GM19397 (cell line): ENCODE results near the gene ADAMTSL2.

Experiments used
- ATAC-seq: cut with Tn5 transposase; IDR thresholded peaks from one replicate; pipeline ENCODE4 v1.9.1; 2021; ENCODE audit warnings: mild to moderate bottlenecking, moderate library complexity; ENCODE audit not compliant: unreplicated experiment

The ADAMTSL2 gene

DNA sequence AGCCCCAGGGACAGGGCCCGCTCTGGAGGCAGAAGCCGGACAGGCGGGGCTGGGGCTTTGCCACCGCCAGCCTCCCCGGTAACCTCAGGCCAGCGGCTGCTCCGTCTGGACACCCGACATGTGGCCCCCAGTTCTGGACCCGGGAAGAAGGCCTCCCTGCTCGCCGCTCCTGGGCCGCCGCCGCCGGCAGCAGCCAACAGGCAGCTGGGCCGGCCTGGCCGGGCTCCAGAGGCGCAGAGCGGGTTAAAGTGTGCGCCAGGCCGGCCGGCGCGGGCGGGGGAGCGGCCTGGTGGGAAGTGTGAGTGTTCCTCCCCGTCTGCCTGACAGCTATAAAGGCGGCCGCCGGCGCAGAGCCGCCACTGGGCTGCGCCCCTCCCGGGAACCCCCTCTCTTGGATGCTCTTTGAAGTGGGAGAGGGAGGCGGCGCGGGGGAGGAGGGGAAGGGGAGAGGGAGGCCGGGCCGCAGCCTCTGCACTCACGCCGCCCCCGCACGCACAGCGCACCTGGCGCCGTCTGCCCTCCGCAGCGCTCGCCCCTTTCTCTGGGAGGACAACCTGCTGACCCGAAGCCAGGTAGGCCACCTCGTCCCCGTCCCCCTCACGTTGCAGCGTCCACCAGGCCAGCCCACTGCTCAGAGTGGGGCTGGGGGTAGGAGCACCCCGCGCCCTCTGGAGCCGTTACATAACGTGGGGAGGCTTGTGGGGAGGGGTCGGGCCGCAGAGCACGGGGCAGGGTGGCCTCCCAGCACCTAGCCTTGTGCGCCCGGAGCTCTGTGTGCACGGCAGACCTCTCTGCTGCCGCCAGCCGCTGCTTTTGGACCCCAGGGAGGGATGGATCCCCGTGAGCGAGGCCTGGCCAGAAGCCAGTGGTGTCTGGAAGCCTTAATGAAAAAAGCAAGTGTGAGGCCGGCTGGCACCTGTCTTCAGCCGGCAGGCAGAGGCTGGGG lies at the start of gene ADAMTSL2:
Gene ADAMTSL2, plus strand, starts transcription at position 359 of the 946 bp plus-strand sequence. CDS start 2,009 bp downstream, outside the sequence.
- ATAC-seq: no peak

DNA sequence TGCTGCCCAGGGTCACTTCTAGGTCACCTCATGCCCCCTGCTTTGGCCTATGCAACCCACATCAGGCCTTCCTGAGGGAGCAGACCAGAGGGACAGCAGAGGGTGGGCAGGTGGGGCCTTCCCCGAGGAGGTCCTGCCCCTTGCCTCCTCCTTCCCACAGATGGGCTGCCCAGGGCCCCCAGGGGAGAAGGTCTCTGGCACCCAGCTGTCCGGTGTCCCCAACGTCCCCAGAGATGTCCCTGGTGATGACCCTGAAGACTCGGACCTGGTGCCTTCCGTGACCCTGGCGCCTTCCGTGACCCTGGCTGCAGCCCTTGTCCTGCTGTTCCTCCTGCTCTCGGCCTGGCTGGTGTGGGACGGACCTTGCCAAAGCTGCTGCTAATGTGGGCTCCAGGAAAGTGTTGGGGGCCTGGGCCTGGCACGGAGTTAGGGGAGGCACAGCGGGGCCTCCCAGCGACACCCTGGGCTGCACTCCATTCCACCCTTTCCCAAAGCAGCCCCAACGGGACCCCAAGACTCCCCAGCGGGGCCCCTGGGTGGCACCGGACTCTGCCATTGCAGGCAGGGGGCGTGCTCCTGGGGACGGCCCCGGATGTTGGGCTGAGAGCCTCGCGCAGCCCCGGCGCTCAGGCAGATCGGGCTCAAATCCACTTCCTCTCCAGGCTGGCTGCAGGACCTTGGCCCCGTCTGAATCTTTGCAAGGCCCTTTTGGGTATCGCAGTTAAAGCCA lies 48.8 kb upstream of the ADAMTSL2 start:
- ATAC-seq: no peak

DNA sequence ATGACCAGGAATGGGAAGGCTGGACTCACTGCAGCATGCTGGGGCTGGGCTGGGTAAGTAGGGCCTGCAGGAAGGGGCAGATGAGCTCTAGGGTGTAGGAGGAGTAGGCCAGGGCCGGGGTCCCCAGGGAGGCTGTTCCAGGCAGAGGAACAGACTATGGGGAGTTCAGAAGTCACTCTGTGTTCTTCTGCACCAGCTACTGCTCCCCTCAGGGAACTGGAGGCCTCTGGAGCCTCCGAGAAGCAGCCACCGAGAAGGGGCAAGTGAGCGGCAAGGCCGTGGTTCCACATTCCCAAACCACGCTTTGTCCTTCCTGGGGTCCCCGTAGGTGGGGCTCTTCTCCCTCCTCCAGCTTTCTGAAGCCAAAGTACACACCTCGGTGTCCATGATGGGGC lies 47.2 kb upstream of the ADAMTSL2 start:
- ATAC-seq: no peak

DNA sequence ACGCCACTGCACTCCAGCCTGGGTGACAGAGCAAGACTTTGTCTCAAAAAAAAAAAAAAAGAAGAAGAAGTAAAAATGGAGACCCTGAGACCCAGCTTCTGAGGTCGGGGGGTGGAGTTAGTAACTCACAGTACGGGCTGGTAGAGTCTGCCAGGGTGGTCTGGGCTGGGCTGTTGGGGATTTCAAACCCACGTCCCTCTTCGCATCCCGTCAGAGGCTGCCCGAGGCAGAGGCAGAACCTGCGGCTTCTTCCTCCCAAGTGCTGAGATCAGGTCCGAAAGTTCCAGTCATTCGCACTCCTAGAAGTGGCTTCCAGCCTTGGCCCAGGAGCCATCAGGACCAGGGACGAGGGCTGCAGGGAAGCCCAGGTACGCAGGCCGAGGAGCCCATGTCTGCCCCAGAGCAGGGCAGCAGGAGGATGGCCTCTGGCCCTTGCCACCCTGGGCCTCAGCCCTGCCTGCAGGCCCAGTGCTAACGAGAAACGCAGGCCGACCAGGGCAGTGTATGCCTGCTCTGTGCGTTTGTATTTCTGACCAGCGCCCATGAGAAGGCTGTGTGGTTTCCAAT lies 45.7 kb upstream of the ADAMTSL2 start:
- ATAC-seq: no peak

DNA sequence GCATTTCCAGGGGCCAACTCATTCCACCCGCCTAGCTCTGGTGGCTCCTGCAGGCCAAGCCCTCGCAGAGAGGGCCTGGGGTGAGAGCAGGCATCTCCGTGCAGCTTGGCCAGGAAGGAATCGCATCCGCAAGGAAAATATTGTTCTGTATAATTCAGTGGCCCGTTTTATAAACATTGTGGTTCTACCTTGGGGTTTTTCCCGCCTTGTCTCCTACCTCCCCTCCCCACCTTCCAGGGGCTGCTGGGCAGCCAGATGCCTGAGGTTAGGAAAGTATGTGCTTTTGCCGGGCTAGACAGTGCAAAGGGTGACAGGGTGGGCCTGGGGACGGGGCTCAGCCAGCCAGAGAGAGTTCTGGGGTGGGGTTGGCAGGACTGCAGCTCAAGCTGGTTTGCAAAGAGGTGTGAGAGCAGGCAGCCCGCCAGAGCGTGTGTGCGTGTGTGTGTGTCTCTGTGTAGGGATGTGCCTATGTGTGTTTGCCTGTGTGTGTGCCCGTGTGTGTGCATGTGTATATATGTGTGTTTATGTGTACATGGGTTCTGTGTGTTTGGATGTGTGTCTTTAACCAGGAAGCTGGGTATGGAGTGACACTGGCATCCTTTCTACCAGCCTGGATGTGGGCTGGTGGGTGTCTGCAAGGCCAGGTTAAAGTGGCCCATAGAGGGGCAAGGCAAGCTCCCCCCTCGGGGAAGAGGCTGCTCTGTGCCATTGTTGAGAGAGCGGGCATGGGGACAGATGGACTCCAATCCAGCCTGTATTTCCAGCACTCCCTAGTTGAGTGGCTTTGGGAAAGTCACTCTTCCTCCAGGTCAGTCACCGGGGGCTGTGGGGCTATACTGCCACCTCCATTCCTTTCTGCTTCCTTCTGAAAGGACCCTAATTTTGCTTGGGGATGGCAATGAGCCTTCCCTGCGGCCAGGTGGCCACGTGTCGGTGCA lies 45.0 kb upstream of the ADAMTSL2 start:
- no peak for ATAC-seq

DNA sequence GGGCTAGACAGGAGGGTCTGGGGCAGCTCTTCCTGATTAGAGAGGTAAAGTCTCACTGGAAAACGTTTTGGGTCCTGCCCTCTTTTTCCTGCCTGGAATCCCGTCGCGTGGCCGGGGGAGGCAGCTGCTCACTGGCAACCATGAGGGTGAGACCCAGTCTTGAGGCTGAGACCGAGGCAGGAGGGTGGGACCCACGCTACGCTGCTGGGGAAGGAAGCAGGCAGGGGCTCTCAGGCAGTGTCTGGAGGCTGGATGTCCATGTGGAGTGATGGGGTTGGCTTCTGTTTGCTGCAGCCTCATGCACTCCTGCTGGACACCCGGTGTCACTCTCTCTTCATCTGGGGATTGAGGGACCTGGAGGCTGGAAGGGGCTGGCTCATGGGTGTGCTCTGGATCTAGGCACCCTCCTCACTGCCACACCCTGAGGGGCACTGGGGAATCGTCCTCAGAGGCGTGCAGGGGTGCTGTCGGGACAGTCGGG lies 44.3 kb upstream of the ADAMTSL2 start:
- ATAC-seq: no peak

DNA sequence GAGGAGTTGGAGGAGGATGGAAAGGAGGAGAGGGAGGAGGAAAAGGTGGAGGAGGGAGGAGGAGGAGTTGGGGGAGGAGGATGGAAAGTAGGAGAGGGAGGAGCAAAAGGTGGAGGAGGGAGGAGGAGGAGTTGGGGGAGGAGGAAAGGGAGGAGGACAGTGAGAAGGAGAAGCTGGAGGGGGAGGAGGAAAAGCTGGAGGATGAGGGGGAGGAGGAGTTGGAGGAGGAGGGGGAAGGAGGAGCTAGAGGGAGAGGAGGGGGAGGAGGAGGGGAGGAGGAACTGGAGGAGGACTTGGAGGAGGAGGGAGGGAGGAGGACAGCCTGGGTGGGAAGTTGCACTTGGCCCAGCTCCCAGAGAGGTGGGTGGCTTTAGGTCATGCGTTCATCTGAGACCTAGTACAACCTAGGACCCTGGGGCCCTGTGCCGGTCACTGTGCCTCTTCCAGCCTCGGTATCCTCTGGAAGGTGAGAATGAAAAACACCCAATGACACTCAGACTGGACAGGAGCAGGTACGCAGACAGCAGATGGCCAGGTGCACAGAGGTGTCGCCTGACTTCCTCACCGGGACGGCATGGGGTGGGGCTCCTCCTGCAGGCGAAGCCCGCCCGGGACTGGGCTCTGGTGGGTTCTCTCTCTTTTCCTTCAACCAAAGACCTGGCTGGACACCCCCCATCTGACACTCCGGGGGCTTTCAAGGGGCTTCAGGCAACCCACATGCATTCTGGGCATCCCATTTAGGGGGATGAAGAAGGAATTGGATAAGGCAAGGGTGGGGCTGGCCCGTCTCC lies 43.4 kb upstream of the ADAMTSL2 start:
- no peak for ATAC-seq

DNA sequence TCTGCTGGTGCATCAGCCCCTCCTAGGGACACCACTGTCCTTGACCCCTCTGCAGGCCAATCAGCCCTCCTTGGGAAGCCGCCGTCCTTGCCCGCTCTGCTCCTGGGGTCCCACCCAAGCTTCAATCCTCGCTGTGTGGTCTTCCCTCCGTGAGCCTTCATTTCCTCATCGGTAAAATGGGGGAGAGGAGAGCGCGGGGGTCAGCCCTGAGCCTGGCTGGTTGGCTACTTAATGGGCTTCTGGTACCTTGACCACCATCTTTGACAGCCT lies 42.9 kb upstream of the ADAMTSL2 start:
- no peak for ATAC-seq

DNA sequence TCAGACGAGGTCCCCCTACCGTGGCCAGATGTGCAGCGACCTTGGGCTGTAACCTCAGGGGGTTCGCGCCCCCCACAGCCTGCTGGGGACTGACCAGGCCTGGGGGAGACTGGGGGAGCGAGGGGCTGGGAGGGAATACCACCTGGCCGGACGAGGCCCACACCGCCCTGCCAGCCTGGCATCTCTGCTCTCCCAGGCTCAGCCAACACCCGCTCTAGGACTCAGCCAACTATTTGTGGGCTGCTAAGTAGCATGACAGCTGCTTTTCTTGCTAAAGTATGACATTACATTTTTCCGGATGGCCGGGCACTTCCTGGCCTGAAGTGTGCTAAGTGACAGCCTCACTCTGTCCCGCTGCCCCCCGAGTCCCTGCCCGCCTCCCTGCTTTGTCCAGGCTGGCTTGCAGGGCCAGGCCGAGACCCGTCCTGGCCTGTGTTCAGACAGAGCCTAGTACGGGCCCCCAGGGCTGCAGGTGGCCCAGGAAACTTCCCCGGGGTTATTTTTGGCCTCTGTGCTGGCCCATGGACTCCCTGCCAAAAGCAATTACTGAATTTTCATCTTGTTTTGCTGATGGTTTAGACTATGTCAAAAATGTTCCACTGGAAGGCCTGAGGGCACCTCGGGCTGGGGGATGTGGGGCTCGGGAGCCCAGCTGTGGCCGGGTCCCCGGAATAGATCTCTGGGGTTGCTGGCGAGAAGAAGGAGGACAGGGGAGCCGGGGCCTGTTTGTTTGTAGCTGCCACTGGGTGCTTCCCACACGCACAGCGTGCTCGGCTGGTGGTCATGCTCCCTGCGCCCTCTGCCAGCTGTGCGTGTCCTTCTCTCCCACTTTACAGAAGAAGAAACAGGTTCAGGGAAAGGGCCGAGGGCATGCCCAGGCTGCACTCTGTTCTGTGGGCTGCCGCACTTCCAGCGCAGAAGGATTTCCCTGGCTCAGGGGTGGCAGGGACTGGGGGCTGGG lies 42.2 kb upstream of the ADAMTSL2 start:
- ATAC-seq: no peak

DNA sequence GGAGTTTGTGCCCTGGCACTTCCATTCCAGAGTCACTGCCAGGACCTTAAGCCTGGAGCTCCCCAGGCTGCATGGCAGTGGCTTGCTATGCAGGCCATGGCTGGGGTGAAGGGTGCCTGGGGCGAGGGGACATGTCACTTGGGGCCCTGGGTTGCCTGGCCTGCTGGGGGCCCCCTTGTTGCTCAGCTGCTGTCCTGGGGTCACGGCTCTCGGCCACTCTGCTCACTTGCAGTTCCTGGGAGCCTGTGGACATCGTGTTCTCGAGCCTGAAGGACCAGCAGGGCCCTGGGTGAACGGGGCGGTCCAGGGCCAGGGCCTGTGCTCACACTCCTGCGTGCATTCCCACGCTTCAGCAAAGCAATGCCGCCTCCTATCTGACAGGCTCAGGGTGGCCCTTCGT lies 41.1 kb upstream of the ADAMTSL2 start:
- no peak for ATAC-seq

DNA sequence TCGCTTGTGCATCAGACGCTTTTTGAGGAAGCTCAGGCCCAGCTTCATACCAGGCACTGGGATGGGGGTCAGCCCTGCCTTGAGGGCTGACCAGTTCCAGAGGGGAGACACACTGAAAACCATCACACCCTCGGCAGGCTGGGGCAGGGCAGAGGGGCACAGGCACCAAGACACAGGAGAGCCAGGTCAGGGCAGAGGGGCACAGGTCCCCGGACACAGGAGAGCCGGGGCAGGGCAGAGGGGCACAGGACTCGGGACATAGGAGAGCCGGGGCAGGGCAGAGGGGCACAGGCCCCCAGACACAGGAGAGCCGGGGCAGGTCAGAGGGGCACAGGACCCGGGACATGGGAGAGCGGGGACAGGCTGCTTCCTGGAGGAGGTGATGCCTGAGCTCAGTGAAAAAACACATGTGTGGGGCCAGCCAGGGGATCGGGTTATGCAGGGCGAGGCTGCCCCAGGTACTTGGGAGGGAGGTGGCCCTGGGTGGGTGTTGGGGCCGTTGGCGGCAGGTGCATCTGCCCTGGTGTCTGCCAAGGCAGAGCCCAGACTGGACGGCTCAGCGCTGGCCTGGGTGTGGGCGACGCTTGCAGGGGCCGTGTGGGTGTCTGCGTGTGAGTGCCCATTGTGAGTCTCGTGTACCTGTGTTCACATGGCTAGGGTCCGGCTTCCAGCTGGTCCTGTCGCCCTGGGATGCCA lies 40.5 kb upstream of the ADAMTSL2 start:
- ATAC-seq: no peak

DNA sequence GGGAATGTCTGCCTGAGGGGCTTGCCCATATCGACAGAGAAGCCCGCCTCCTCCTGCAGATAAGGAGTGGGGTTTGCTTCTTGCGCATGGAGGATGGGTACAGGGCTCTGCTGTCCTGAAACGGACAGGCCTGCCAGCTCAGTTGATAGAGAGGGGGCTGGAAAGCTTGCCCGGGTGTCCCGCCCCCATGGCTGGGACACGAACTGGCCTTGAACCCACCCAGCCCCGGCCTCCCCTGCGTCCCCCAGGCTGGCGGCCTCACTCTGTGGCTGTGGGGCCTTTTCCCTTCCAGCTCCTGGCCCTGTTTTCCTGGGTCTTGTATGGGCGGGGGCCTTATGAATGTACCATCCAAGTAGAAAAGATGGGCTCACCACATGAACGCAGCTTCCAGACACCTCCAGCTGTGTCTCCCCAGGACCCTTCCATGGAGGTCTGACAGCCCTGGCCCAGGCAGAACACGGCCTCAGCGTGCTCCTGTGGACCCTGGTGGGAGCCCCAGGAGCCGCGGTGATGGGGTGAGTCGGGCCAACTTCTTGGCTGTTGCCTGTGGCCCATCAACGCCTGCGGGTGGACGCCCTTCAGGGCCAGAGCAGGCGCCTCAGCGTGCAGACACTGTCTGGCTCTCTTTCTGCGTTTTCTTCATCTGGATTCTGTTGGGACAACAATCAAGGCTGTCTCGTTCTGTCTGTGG lies 39.7 kb upstream of the ADAMTSL2 start:
- ATAC-seq: no peak

DNA sequence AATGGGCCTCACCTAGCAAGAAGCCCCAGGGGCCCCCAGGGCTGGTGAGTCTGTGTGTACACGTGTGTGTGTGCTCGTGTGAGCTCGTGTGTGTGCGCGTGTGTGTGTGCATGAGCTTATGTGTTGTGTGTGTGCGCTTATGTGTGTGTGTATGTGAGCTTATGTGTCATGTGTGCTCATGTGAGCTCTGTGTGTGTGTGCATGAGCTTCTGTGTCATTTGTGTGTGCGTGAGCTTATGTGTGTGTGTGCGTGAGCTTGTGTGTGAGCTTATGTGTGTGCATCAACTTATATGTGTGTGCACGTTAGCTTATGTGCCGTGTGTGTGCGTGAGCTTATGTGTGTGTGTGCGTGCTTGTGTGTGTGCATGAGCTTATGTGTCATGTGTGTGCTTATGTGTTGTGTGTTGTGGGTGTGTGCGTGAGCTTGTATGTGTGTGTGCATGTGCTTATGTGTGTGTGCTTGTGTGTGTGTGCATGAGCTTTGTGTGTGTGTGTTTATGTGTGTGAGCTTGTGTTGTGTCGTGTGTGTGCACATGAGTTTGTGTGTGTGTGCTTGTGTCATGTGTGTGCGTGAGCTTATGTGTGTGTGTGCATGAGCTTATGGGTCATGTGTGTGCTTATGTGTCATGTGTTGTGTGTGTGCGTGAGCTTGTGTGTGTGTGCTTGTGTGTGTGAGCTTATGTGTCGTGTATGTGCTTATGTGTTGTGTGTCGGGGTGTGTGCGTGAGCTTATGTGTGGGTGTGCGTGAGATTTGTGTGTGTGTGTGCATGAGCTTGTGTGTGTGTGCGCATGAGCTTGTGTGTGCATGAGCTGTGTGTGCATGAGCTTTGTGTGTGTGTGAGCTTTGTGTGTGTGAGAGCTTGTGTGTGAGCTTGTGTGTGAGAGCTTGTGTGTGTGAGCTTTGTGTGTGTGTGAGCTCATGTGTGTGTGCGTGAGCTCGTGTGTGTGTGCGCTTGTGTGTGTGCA lies 38.9 kb upstream of the ADAMTSL2 start:
- no peak for ATAC-seq

DNA sequence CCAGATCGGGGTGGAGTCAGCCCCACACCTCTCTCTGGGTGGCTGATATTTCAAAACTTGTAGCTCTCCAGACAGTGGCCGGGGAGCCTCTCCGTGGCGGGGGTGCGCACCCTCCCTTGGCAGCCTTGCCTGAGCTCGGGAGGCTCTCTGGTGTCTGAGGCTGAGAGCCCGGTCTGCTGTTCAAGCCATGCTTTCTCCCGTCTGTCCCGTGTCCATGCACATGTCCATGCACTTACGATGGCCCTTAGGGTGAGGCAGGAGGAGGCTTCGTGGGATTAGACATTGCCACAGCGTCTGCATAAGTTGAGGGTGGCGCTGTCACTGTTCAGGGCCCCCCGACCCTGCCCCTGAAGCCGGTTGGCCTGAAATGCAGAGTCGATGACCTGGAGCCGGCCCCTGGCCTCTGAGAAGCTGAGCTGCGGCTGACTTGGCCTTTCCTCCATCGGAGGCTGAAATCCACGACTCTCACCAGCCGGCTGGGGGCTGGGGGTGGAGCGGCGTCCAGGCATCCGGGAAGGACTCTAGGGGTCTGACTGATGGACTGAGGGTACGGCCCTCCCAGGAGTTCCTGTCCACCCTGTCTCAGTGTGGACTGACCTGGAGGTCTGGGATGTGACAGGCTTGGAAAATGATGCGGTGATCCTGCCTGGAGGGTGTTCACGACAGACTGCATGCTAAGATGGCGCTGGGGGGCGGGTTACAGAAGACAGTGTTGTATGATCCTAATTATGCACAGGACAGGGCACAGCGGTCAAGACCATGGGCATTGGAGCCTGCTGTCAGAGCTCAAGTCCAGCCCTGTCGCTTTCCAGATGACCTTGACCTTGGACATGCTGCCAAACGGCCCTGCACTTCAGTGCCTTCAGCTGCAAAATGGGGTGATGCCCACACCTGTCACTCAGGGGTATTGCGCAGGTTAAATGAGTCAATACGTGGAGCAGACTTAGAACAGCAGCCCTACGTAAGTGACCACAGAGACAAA lies 37.4 kb upstream of the ADAMTSL2 start:
- ATAC-seq: no peak
